ENCODE data around the gene ARPC5L. TPM values are rescaled to one million over a fixed set of nuclear protein-coding genes. Genes with fewer than 3 reads are reported as not detected.

Gene ARPC5L
- total and polyA plus RNA-seq, 2 of the 13 experiments (the other 11 are each of a cell fraction or from before 2014, with no cell fraction given) = 29.9 to 33.8 TPM

GRCh38 chr9:124890179-124890578 is 28.2 kb downstream of the ARPC5L start:
- no peak for DNase-seq (ENCODE audit: low spot score)
- H4K20me1 ChIP-seq (ENCODE audit: insufficient read depth, low read length) = no peaks in the 10 kb centered on the region
- TF ChIP-seq, protein P1, sequence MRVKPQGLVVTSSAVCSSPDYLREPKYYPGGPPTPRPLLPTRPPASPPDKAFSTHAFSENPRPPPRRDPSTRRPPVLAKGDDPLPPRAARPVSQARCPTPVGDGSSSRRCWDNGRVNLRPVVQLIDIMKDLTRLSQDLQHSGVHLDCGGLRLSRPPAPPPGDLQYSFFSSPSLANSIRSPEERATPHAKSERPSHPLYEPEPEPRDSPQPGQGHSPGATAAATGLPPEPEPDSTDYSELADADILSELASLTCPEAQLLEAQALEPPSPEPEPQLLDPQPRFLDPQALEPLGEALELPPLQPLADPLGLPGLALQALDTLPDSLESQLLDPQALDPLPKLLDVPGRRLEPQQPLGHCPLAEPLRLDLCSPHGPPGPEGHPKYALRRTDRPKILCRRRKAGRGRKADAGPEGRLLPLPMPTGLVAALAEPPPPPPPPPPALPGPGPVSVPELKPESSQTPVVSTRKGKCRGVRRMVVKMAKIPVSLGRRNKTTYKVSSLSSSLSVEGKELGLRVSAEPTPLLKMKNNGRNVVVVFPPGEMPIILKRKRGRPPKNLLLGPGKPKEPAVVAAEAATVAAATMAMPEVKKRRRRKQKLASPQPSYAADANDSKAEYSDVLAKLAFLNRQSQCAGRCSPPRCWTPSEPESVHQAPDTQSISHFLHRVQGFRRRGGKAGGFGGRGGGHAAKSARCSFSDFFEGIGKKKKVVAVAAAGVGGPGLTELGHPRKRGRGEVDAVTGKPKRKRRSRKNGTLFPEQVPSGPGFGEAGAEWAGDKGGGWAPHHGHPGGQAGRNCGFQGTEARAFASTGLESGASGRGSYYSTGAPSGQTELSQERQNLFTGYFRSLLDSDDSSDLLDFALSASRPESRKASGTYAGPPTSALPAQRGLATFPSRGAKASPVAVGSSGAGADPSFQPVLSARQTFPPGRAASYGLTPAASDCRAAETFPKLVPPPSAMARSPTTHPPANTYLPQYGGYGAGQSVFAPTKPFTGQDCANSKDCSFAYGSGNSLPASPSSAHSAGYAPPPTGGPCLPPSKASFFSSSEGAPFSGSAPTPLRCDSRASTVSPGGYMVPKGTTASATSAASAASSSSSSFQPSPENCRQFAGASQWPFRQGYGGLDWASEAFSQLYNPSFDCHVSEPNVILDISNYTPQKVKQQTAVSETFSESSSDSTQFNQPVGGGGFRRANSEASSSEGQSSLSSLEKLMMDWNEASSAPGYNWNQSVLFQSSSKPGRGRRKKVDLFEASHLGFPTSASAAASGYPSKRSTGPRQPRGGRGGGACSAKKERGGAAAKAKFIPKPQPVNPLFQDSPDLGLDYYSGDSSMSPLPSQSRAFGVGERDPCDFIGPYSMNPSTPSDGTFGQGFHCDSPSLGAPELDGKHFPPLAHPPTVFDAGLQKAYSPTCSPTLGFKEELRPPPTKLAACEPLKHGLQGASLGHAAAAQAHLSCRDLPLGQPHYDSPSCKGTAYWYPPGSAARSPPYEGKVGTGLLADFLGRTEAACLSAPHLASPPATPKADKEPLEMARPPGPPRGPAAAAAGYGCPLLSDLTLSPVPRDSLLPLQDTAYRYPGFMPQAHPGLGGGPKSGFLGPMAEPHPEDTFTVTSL (CRISPR knock-in tag; IDR thresholded peaks at IDR 0.05; ENCODE audit: borderline replicate concordance) = no peak
- TF ChIP-seq ZNF550 (CRISPR knock-in tag; IDR thresholded peaks at IDR 0.05; ENCODE audit: borderline replicate concordance) = no peak
- no peak for TF ChIP-seq ZNF253 (CRISPR knock-in tag; IDR thresholded peaks at IDR 0.05; ENCODE audit: borderline replicate concordance)
- no peak for TF ChIP-seq SP1 (IDR thresholded peaks at IDR 0.05)
- TF ChIP-seq SP1 (CRISPR knock-in tag; IDR thresholded peaks at IDR 0.05) = no peak
- TF ChIP-seq, protein P2, sequence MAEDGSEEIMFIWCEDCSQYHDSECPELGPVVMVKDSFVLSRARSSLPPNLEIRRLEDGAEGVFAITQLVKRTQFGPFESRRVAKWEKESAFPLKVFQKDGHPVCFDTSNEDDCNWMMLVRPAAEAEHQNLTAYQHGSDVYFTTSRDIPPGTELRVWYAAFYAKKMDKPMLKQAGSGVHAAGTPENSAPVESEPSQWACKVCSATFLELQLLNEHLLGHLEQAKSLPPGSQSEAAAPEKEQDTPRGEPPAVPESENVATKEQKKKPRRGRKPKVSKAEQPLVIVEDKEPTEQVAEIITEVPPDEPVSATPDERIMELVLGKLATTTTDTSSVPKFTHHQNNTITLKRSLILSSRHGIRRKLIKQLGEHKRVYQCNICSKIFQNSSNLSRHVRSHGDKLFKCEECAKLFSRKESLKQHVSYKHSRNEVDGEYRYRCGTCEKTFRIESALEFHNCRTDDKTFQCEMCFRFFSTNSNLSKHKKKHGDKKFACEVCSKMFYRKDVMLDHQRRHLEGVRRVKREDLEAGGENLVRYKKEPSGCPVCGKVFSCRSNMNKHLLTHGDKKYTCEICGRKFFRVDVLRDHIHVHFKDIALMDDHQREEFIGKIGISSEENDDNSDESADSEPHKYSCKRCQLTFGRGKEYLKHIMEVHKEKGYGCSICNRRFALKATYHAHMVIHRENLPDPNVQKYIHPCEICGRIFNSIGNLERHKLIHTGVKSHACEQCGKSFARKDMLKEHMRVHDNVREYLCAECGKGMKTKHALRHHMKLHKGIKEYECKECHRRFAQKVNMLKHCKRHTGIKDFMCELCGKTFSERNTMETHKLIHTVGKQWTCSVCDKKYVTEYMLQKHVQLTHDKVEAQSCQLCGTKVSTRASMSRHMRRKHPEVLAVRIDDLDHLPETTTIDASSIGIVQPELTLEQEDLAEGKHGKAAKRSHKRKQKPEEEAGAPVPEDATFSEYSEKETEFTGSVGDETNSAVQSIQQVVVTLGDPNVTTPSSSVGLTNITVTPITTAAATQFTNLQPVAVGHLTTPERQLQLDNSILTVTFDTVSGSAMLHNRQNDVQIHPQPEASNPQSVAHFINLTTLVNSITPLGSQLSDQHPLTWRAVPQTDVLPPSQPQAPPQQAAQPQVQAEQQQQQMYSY (CRISPR knock-in tag; IDR thresholded peaks at IDR 0.05) = no peak
- no peak for TF ChIP-seq TARDBP (CRISPR knock-in tag; IDR thresholded peaks at IDR 0.05)
- TF ChIP-seq RORA (CRISPR knock-in tag; IDR thresholded peaks at IDR 0.05) = no peak
- TF ChIP-seq NFE2L1 (CRISPR knock-in tag; IDR thresholded peaks at IDR 0.05; ENCODE audit: borderline replicate concordance) = no peak
- no peak for TF ChIP-seq HDAC6 (IDR thresholded peaks at IDR 0.05; ENCODE audit: low read depth, low read length)
- TF ChIP-seq ZNF224 (CRISPR knock-in tag; IDR thresholded peaks at IDR 0.05) = no peak
- TF ChIP-seq U2AF1 (optimal IDR thresholded peaks at IDR 0.05; ENCODE audit: low read depth, low read length) = no peak
- no peak for TF ChIP-seq CREM (IDR thresholded peaks at IDR 0.05)
- TF ChIP-seq CREM (CRISPR knock-in tag; IDR thresholded peaks at IDR 0.05) = no peak
- no peak for TF ChIP-seq ZNF713 (CRISPR knock-in tag; IDR thresholded peaks at IDR 0.05)
- no peaks in the 10 kb centered on the region for H3K4me1 ChIP-seq (ENCODE audit: insufficient read depth, low read length)
- ChIA-PET CTCF (ENCODE audit: low intra/inter-chr PET ratio, low total read pairs) (no interaction called here), POLR2A (no interaction called here)
- no peak overlapping the region for H3K9ac ChIP-seq (ENCODE audit: insufficient read depth, low read depth, low read length)
- in situ Hi-C loops (cut with HindIII; ENCODE audit: extremely low pct_ligation_motif_present, low pct_unique_long_range_greater_than_20kb) = no loop called here
- H3K9me3 ChIP-seq (ENCODE audit: low read length) = no peaks in the 10 kb centered on the region
- H3K36me3 ChIP-seq (replicated peaks in 1 of 2; ENCODE audit: control insufficient read depth in 1 of 2, insufficient read depth in 2 of 2, low read length in 2 of 2) = peaks cover 24 to 63% of the 10 kb centered on the region in 2 experiments; a peak in 4 of 5 replicates
- no peak overlapping the region for H3K27ac ChIP-seq (ENCODE audit: extremely low read length, insufficient read depth, low read length)
- no peak overlapping the region for H3K4me3 ChIP-seq (replicated peaks in 1 of 3; ENCODE audit: insufficient read depth in 1 of 3, low read depth in 2 of 3, low read length in 3 of 3)
- 93% methylated on average over 3 of the region's 7 CpGs for WGBS (ENCODE audit: low lambda C conversion rate)
- intact Hi-C loops (cut with micrococcal nuclease; ENCODE audit: unreplicated experiment) = no loop called here
- H3K79me2 ChIP-seq (ENCODE audit: insufficient read depth, low read length) = no peaks in the 10 kb centered on the region
- H3K4me2 ChIP-seq (ENCODE audit: low read depth, low read length) = no peak overlapping the region
- no peak overlapping the region for H2AFZ ChIP-seq (ENCODE audit: low read length)
- no peak for ATAC-seq
- no peaks in the 10 kb centered on the region for H3K27me3 ChIP-seq (ENCODE audit: control insufficient read depth in 1 of 2, insufficient read depth in 2 of 2, low read length in 2 of 2)
- no peak for FAIRE-seq
- no TSS peak for BruUV-seq (replicated peaks)
